Measurements from ENCODE around the gene SULT1A3.
"Not testable (repeated sequence)": the region's sequence is repeated elsewhere in the genome, so short reads cannot be mapped to it uniquely, and the experiment has no call there.

- not testable (repeated sequence) for TF ChIP-seq EZH2phosphoT487 (IDR thresholded peaks at IDR 0.05; ENCODE audit: insufficient read depth, low read depth); EZH2 (IDR thresholded peaks at IDR 0.05; ENCODE audit: insufficient read depth, poor library complexity, severe bottlenecking)
Observed at GRCh38 chr16:30191158-30191557, 7.9 kb upstream of the SULT1A3 start.

Measured in GM23248 (cell line).